Measurements from ENCODE around the gene PPP2R2C.

- TF ChIP-seq EZH2phosphoT487 (IDR thresholded peaks at IDR 0.05; ENCODE audit: insufficient read depth, low read depth) (no peak), EZH2 (IDR thresholded peaks at IDR 0.05; ENCODE audit: insufficient read depth, poor library complexity, severe bottlenecking) (no peak)
Measured at GRCh38 chr4:6283282-6283681, 189.1 kb downstream of the PPP2R2C start.
